Karpas-422 (cell line): ENCODE results near the gene GPAM. TPM values are rescaled to one million over a fixed set of nuclear protein-coding genes. Genes with fewer than 3 reads are reported as not detected.

Source experiments
- DNase-seq: peaks from one replicate; pipeline ENCODE4 v3.0.0-alpha.2; 2015
- H2AFZ ChIP-seq: fragments of 200-600 bp; sonication (generic); 2 replicates; pipeline ENCODE4 v1.6.1; 2014; ENCODE audit warnings: antibody characterized with exemption, low read length, mixed read lengths
- H3K27ac ChIP-seq: fragments of 200-600 bp; sonication (generic); 2 replicates; pipeline ENCODE4 v1.5.1; 2014; ENCODE audit warnings: mild to moderate bottlenecking, low read length, moderate library complexity
- H3K27me3 ChIP-seq: fragments of 200-600 bp; sonication (generic); 2 replicates; pipeline ENCODE4 v1.6.1; 2014; ENCODE audit warnings: low read length, mixed read lengths
- H3K36me3 ChIP-seq: fragments of 200-600 bp; sonication (generic); 2 replicates; pipeline ENCODE4 v1.6.1; 2014; ENCODE audit warnings: low read length, mixed read lengths; ENCODE audit not compliant: insufficient read depth
- H3K4me1 ChIP-seq: fragments of 200-600 bp; sonication (generic); 2 replicates; pipeline ENCODE4 v1.6.1; 2014; ENCODE audit warnings: mild to moderate bottlenecking, low read length, mixed read lengths
- H3K4me2 ChIP-seq: fragments of 200-600 bp; sonication (generic); 2 replicates; pipeline ENCODE4 v1.6.1; 2014; ENCODE audit warnings: low read length, low read depth, mild to moderate bottlenecking; ENCODE audit not compliant: poor library complexity, severe bottlenecking
- H3K4me3 ChIP-seq: fragments of 200-600 bp; sonication (generic); 2 replicates; pipeline ENCODE4 v1.5.1; 2014; ENCODE audit warnings: mild to moderate bottlenecking, antibody characterized with exemption, low read length, mixed read lengths
- H3K79me2 ChIP-seq: fragments of 200-600 bp; sonication (generic); 2 replicates; pipeline ENCODE4 v1.6.1; 2014; ENCODE audit warnings: mild to moderate bottlenecking, low read length, mixed read lengths
- H3K9ac ChIP-seq: fragments of 200-600 bp; sonication (generic); 2 replicates; pipeline ENCODE4 v1.6.0; 2014; ENCODE audit warnings: low read length
- H3K9me2 ChIP-seq: fragments of 200-600 bp; sonication (generic), shearing (Covaris generic); replicated peaks from 2 replicates; pipeline ENCODE4 v1.6.0; 2014; ENCODE audit warnings: mild to moderate bottlenecking, low read length, moderate library complexity; ENCODE audit not compliant: insufficient read depth
- H3K9me3 ChIP-seq: fragments of 300-700, 200-600 bp; sonication (generic); 2 replicates; pipeline ENCODE4 v1.6.1; 2014; ENCODE audit warnings: low read length, mixed read lengths
- H4K20me1 ChIP-seq: fragments of 200-600 bp; sonication (generic); 2 replicates; pipeline ENCODE4 v1.6.1; 2014; ENCODE audit warnings: mild to moderate bottlenecking, antibody characterized with exemption, low read length, low read depth; ENCODE audit not compliant: insufficient read depth
- total RNA-seq: library from RNA; depleted of rRNA; stranded (reverse); fragments of >200 nt; shearing (Covaris generic); gene quantifications from 2 replicates; pipeline ENCODE4 v1.2.3, GENCODE V29; 2014; ENCODE audit warnings: low replicate concordance

Gene GPAM
- total RNA-seq, 1 experiment from 2014 or later: 481 TPM

GRCh38 chr10:112175409-112175808, 8.2 kb downstream of the GPAM start:
- H2AFZ ChIP-seq: no peak overlapping the region
- peaks cover 98% of the 10 kb centered on the region for H3K36me3 ChIP-seq
- no peak overlapping the region for H3K27ac ChIP-seq
- H3K4me2 ChIP-seq: no peak overlapping the region
- DNase-seq: no peak
- peaks cover 89% of the 10 kb centered on the region for H3K79me2 ChIP-seq
- H3K9me2 ChIP-seq: no peaks in the 10 kb centered on the region
- no peaks in the 10 kb centered on the region for H3K27me3 ChIP-seq
- no peak overlapping the region for H3K4me3 ChIP-seq
- H3K9me3 ChIP-seq: no peaks in the 10 kb centered on the region
- peaks cover 4% of the 10 kb centered on the region; the same call in 1 of the 2 replicates for H4K20me1 ChIP-seq
- 0 out of 2 replicates have a peak, but pooled peaks cover 3% of the 10 kb centered on the region for H3K4me1 ChIP-seq
- no peak overlapping the region for H3K9ac ChIP-seq

GRCh38 chr10:112173206-112173605, 10.4 kb downstream of the GPAM start:
- no peak overlapping the region; the same call in 1 of the 2 replicates for H3K27ac ChIP-seq
- H3K4me3 ChIP-seq: no peak overlapping the region
- H3K9me3 ChIP-seq: no peaks in the 10 kb centered on the region
- no peaks in the 10 kb centered on the region for H3K9me2 ChIP-seq
- no peak for DNase-seq
- H2AFZ ChIP-seq: no peak overlapping the region
- no peaks in the 10 kb centered on the region for H3K27me3 ChIP-seq
- H3K79me2 ChIP-seq: peaks cover 73% of the 10 kb centered on the region
- H3K36me3 ChIP-seq: peaks cover 96% of the 10 kb centered on the region
- H3K4me1 ChIP-seq: 0 out of 2 replicates have a peak, but pooled peaks cover 3% of the 10 kb centered on the region
- no peak overlapping the region for H3K9ac ChIP-seq
- no peak overlapping the region for H3K4me2 ChIP-seq
- peaks cover 4% of the 10 kb centered on the region; the same call in 1 of the 2 replicates for H4K20me1 ChIP-seq

GRCh38 chr10:112168733-112169132, 14.8 kb downstream of the GPAM start:
- Histone ChIP-seq H3K9ac (no peak overlapping the region), H3K79me2 (peaks cover 48% of the 10 kb centered on the region), H3K36me3 (peaks cover 90% of the 10 kb centered on the region), H3K27me3 (no peaks in the 10 kb centered on the region), H2AFZ (no peak overlapping the region), H3K4me3 (no peak overlapping the region), H3K9me2 (no peaks in the 10 kb centered on the region), H3K4me1 (0 out of 2 replicates have a peak, but pooled peaks cover 3% of the 10 kb centered on the region), H3K4me2 (no peak overlapping the region), H3K27ac (no peak overlapping the region), H4K20me1 (no peaks in the 10 kb centered on the region; the same call in 1 of the 2 replicates), H3K9me3 (no peaks in the 10 kb centered on the region)
- no peak for DNase-seq

- H3K4me1 ChIP-seq: no peaks in the 10 kb centered on the region
- H3K27ac ChIP-seq: no peak overlapping the region
- no peak overlapping the region for H3K9ac ChIP-seq
- no peaks in the 10 kb centered on the region for H4K20me1 ChIP-seq
- no peak for DNase-seq
- peaks cover 47% of the 10 kb centered on the region for H3K79me2 ChIP-seq
- H3K4me2 ChIP-seq: no peak overlapping the region
- no peaks in the 10 kb centered on the region for H3K27me3 ChIP-seq
- no peaks in the 10 kb centered on the region for H3K9me2 ChIP-seq
- H3K36me3 ChIP-seq: peaks cover 88% of the 10 kb centered on the region
- H3K9me3 ChIP-seq: no peaks in the 10 kb centered on the region
- no peak overlapping the region for H3K4me3 ChIP-seq
- no peak overlapping the region for H2AFZ ChIP-seq
Observed at GRCh38 chr10:112166800-112167199, 16.8 kb downstream of the GPAM start.

- H3K9ac ChIP-seq: no peak overlapping the region
- no peaks in the 10 kb centered on the region for H3K27me3 ChIP-seq
- H3K27ac ChIP-seq: no peak overlapping the region
- H3K4me1 ChIP-seq: no peaks in the 10 kb centered on the region
- no peaks in the 10 kb centered on the region for H3K9me3 ChIP-seq
- H2AFZ ChIP-seq: no peak overlapping the region
- H3K4me3 ChIP-seq: no peak overlapping the region
- no peak for DNase-seq
- H4K20me1 ChIP-seq: no peaks in the 10 kb centered on the region
- H3K9me2 ChIP-seq: no peaks in the 10 kb centered on the region
- peaks cover 54% of the 10 kb centered on the region for H3K79me2 ChIP-seq
- peaks cover 89% of the 10 kb centered on the region for H3K36me3 ChIP-seq
- H3K4me2 ChIP-seq: no peak overlapping the region
Observed at GRCh38 chr10:112161757-112162518, 21.6 kb downstream of the GPAM start.

GRCh38 chr10:112160834-112161233, 22.7 kb downstream of the GPAM start:
- Histone ChIP-seq H4K20me1 (no peaks in the 10 kb centered on the region), H3K79me2 (peaks cover 50% of the 10 kb centered on the region), H2AFZ (no peak overlapping the region), H3K9ac (no peak overlapping the region), H3K4me1 (no peaks in the 10 kb centered on the region), H3K36me3 (peaks cover 89% of the 10 kb centered on the region), H3K4me3 (no peak overlapping the region), H3K27me3 (no peaks in the 10 kb centered on the region), H3K9me3 (no peaks in the 10 kb centered on the region), H3K9me2 (no peaks in the 10 kb centered on the region), H3K4me2 (no peak overlapping the region), H3K27ac (no peak overlapping the region)
- DNase-seq: no peak

- Histone ChIP-seq H4K20me1 (no peaks in the 10 kb centered on the region), H3K9me3 (no peaks in the 10 kb centered on the region), H3K27me3 (no peaks in the 10 kb centered on the region), H3K9ac (no peak overlapping the region), H3K4me2 (no peak overlapping the region), H3K79me2 (peaks cover 61% of the 10 kb centered on the region), H3K4me1 (no peaks in the 10 kb centered on the region), H3K4me3 (no peak overlapping the region), H3K27ac (no peak overlapping the region), H3K36me3 (peaks cover 95% of the 10 kb centered on the region), H2AFZ (no peak overlapping the region), H3K9me2 (no peaks in the 10 kb centered on the region)
- no peak for DNase-seq
Observed at GRCh38 chr10:112159469-112159868, 24.1 kb downstream of the GPAM start.

GRCh38 chr10:112151524-112152039, 32.0 kb downstream of the GPAM start:
- H3K36me3 ChIP-seq: peaks cover 100% of the 10 kb centered on the region

More at GRCh38 chr10:112151524-112152039, 32.0 kb downstream of the GPAM start:
- H3K27ac ChIP-seq: no peak overlapping the region
- no peaks in the 10 kb centered on the region for H3K27me3 ChIP-seq
- no peak for DNase-seq
- H3K9me2 ChIP-seq: no peaks in the 10 kb centered on the region
- H3K4me3 ChIP-seq: no peak overlapping the region
- no peak overlapping the region for H3K9ac ChIP-seq
- no peaks in the 10 kb centered on the region for H3K9me3 ChIP-seq
- peaks cover 30% of the 10 kb centered on the region for H3K79me2 ChIP-seq
- H2AFZ ChIP-seq: no peak overlapping the region
- no peaks in the 10 kb centered on the region for H4K20me1 ChIP-seq
- no peak overlapping the region for H3K4me2 ChIP-seq
- no peaks in the 10 kb centered on the region for H3K4me1 ChIP-seq
